SIG-M5 treated with dmso at 0.1 percent for 504 hours (cell line): ENCODE data around the gene LIX1.
"Not testable (repeated sequence)": the region's sequence is repeated elsewhere in the genome, so short reads cannot be mapped to it uniquely, and the experiment has no call there.

ENCODE experiments used
- DNase-seq: peaks from one replicate; lab custom pipeline; 2025; ENCODE audit not compliant: unreplicated experiment; lab: John Stamatoyannopoulos, UW

Gene LIX1

DNA sequence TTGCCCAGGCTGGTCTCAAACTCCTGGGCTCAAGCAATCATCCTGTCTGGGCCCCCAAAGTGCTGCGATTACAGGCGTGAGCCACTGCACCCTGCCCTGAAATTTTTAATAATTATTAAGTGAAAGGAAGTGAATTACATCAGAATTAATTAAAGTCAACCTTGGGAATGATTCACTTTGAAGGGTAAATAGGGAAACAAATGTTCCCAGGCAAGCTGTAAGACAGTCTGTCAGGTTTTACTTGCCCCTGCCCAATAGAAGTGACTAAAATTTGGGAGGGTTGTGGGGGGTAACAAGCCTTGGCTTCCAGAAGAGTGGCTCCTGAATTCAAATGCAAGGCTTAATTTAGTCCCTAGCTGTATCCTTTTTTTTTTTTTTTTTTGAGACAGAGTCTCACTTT lies 1.3 kb upstream of the LIX1 start:
- DNase-seq = no peak

DNA sequence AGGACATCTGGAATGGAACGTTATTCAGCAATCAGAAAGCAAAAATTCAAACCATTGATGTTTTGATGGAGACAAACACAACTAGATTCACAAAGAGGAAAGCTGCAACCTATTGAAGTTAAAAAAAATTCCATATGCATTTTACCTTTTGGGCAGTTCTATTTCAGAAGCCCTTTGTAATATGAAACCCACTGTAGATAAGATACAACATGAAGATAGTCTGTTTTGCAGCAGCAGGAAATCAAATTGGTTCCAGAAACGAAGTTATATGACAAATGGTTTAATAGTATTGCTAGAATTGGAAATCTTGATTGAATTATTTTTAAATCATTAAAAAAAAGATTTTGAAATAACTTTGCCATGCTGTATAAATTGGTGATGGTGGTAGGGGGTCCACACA lies 872 bp downstream of the LIX1 start:
- DNase-seq = no peak

GRCh38 chr5:97141031-97141430 lies 1.4 kb downstream of the LIX1 start:
- no peak for DNase-seq

DNA sequence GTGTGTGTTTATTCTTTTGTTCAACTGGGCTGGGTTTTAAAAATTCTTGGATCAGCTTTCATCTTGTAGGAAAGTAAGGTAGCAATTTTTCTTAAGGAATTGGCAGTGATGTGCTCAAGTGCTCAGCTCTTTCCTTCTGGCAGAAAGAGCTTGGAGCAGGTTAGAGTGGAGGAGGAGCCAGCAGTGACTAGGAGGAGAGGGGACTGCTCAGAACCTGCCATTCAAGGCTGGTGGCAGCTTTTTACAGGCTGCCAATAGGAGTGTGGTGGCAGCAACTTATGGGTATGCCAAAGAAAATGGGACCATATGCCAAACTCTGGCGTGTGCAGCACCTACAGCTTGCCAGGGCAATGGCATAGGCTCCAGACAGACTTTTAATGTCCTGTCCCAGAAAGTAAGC lies 2.2 kb downstream of the LIX1 start:
- DNase-seq = not testable (repeated sequence)

GRCh38 chr5:97136475-97136874 lies 5.9 kb downstream of the LIX1 start:
- DNase-seq = no peak

- no peak for DNase-seq
Measured at GRCh38 chr5:97135868-97136267, 6.5 kb downstream of the LIX1 start.

GRCh38 chr5:97134634-97135033 lies 7.8 kb downstream of the LIX1 start:
- no peak for DNase-seq

- DNase-seq = peak; percentile 50
Measured at GRCh38 chr5:97133101-97133500, 9.3 kb downstream of the LIX1 start.

DNA sequence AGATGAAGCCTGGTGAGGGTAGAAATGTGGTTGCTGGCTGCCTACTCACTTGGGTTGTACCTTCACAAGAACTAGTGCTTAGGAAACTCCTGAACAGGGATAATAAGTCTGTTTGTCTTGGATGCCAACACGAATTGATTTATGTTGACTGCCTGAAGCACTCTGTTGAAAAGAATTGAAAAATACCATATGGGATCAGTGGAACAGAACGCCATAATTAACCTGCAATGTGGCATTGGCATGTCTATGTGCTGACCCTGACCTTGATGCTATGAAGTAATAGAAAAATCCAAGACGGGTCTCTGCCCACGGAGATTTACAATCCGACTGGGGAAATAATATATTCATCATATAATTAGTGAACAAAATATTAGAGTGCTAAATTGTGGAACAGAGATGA lies 10.5 kb downstream of the LIX1 start:
- DNase-seq = no peak

DNA sequence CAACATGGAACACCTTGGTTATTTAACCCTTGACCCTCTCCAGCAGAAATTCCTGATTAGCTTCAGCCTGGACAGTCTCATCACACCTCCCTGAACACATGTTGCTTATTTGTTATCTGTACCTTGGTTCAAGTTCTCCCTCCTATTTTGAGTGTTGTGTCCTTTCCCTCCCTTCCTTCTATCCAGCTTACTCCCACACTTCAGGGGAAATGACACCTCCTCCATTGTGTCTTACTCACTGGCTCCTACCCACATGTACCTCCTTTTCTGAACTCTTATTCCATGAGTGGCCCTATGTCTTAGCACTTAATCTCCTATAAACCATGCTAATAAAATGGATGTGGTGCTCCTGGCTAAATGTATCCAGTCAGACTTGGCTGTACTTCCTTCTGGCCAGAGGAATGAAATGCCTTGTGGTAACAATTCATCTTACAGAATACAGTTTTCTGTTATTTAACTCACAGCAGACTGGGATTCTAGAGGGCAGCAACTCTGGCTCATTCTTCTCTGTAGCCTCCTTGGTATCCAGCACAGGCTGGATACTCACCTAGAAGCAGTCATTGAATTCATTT lies 11.2 kb downstream of the LIX1 start:
- no peak for DNase-seq

- no peak for DNase-seq
Measured at GRCh38 chr5:97127727-97128126, 14.7 kb downstream of the LIX1 start.

GRCh38 chr5:97125125-97125683 lies 17.2 kb downstream of the LIX1 start:
- DNase-seq = no peak

GRCh38 chr5:97124335-97124734 lies 18.1 kb downstream of the LIX1 start:
- no peak for DNase-seq

- DNase-seq = no peak
Measured at GRCh38 chr5:97121848-97122247, 20.6 kb downstream of the LIX1 start.

DNA sequence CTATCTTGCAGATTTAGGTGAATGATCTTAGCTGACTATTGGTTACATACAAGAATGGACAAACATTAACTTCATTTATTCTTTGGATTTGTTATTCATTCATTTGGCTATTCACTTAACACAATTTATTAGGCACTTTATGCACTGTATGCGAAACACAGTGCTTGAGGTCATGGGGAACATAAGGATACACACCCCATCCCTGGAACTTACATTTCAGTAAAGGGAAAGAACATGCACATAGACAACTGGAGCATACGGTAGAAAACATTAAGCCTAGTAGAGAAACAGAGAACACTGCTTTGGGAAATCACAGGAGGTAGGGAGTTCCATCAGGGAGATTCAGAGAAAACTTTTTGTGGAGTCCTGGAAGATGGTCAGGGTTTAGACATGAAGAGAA lies 22.2 kb downstream of the LIX1 start:
- DNase-seq = no peak

DNA sequence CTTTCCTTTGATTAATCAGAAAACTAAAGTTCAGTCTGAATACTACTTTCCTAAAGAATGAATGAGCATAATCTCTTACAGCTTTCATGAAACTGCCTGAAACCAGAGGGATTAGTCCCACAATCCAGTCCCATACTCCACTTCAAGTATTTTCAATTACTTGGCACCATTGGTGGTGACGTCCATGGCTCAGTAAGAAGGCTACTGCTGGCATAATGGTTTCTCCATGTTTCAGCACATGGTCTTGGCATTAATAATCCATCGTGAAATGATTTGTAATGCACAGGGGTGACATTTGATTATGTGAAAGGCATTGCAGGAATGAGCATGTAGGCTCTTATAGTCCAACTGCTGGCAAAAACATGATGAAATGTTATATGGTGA lies 23.4 kb downstream of the LIX1 start:
- no peak for DNase-seq

- DNase-seq = peak; percentile 59
Measured at GRCh38 chr5:97118261-97119006, 24.0 kb downstream of the LIX1 start.

DNA sequence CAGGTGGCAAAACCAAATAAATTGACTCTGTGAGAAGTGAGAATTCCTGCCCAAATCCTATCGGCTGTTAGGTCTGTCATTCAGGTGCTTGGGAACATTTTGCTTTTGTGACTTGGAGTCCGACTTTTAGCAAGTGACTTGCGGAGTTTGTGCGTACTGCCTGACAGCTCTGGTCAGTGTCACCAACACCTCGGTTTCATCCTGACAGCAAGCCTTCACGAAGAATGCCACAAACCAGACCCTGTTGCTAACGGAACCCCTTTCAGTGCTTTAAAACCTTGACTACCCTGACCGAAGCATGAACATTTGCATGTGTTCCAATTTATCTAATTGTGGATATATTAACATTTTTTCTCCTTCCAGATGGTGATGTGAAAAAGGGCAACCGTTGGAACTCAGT lies 26.5 kb downstream of the LIX1 start:
- DNase-seq = no peak

DNA sequence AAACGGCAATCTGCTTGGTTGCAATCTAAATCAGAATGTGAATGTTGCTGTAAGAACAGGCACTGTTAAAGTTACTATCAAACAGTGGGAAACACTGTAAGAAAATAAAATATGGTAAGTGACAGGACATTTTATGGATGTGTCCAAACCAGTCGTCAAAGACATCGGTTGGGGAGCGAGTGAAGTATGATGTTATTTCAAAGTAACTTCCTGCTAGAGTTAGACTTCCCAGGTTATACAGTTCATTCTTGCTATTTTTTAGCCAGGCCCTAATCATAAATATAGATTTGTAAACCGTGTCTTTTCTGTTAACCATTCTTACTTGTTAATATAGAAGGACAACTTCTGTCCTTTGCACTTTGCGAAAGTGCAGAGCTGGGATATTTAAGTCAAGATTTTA lies 30.2 kb downstream of the LIX1 start:
- no peak for DNase-seq

DNA sequence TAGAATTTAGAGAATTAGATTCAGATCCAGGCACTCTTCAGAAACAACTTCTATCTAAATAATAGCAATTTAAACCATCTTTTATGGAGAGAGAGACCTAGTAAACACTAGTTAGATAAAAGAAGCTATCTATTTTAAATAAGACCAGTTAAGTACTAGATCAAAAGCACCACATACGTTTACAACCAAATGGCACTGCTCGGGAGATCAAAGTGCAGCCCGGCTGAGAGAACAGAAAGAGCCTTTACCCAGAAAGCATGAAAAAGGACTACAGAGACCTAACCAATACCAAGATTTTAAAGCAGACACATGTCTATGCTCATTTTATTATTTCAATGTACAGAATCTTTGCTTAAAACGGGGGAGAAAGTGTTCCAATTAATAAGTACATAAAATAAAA lies 30.8 kb downstream of the LIX1 start:
- no peak for DNase-seq

DNA sequence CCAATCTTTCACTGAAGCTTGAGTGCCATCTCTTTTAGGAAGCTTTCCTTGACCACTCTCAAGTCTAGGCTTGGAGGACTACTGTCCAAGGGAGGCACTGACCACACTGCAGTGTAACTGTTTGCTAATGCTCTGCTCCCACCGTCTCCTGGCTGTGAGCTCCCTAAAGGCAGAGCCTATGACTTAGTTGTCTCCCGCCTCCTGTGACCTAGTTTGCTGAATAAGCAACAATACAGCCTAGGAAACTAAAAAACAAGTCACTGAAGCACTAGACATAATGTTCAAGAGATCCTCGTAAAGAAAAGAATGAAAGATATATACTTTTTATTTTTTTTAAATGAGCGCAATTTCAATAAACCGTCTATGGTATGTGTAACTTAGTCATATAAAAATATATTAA lies 31.4 kb downstream of the LIX1 start:
- DNase-seq = no peak

DNA sequence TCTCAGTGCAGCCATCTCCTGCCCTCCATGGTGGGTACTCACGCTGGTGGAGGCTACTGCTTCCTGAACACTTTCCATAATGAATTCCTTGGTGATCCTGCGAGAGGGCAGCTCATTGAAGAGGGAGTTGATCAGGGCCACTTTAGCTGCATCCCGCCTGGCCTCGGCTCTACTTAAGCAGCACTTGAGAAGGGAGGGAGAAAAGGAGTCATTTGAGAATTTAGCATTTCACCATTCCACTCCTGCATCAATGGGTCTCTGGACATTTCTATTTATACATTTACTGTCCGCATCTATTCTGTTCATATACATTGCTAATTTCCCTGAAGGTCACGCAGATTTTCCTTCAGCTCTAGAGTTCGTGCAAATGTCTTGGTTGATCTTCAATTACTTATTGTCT lies 35.1 kb downstream of the LIX1 start:
- DNase-seq = no peak

GRCh38 chr5:97106216-97106581 lies 36.2 kb downstream of the LIX1 start:
- DNase-seq = no peak
